Loucy (cell line): ENCODE data around the gene PAQR7.

ENCODE experiments used
- H2AFZ ChIP-seq: fragments of 200-600 bp; sonication (generic); 2 replicates; pipeline ENCODE4 v1.6.0; 2016; ENCODE audit warnings: antibody characterized with exemption, mild to moderate bottlenecking, low read length, moderate library complexity
- H3F3A ChIP-seq: fragments of 200-600 bp; 2 replicates; pipeline ENCODE4 v1.6.0; 2016; ENCODE audit warnings: antibody characterized with exemption, low read depth, mild to moderate bottlenecking
- H3K27me3 ChIP-seq: fragments of 200-600 bp; sonication (generic); 2 replicates; pipeline ENCODE4 v1.6.1; 2014; ENCODE audit warnings: low read length, mild to moderate bottlenecking; ENCODE audit not compliant: insufficient read depth, poor library complexity, severe bottlenecking
- H3K36me3 ChIP-seq: fragments of 200-600 bp; sonication (generic); 2 replicates; pipeline ENCODE4 v1.6.1; 2016; ENCODE audit warnings: low read length; ENCODE audit not compliant: insufficient read depth
- H3K4me1 ChIP-seq: fragments of 200-600 bp; sonication (generic); 2 replicates; pipeline ENCODE4 v1.5.1; 2014; ENCODE audit warnings: low read length, mild to moderate bottlenecking; ENCODE audit not compliant: insufficient read depth, poor library complexity, severe bottlenecking
- H3K4me2 ChIP-seq: fragments of 200-600 bp; sonication (generic); 2 replicates; pipeline ENCODE4 v1.6.0; 2014; ENCODE audit warnings: antibody characterized with exemption, low read length, low read depth, mild to moderate bottlenecking; ENCODE audit not compliant: poor library complexity, severe bottlenecking
- H3K4me3 ChIP-seq: fragments of 200-600 bp; sonication (generic); 2 replicates; pipeline ENCODE4 v1.5.1; 2014; ENCODE audit warnings: low read length, mild to moderate bottlenecking, mixed read lengths; ENCODE audit not compliant: poor library complexity, severe bottlenecking
- H3K79me2 ChIP-seq: fragments of 200-600 bp; sonication (generic); 2 replicates; pipeline ENCODE4 v1.6.1; 2014; ENCODE audit warnings: low read length; ENCODE audit not compliant: insufficient read depth
- H3K9ac ChIP-seq: fragments of 200-600 bp; sonication (generic); 2 replicates; pipeline ENCODE4 v1.6.0; 2014; ENCODE audit warnings: mild to moderate bottlenecking, low read depth, low read length, moderate library complexity; ENCODE audit not compliant: poor library complexity, severe bottlenecking
- H3K9me2 ChIP-seq: fragments of 200-600 bp; sonication (generic); replicated peaks from 2 replicates; pipeline ENCODE4 v1.6.1; 2016; ENCODE audit warnings: low read depth, low read length, mixed read lengths
- H3K9me3 ChIP-seq: fragments of 200-600 bp; sonication (generic); 2 replicates; pipeline ENCODE4 v1.6.1; 2014; ENCODE audit warnings: mild to moderate bottlenecking, antibody characterized with exemption, low read length, low read depth; ENCODE audit not compliant: insufficient read depth
- H4K20me1 ChIP-seq: fragments of 200-600 bp; sonication (generic); 2 replicates; pipeline ENCODE4 v1.6.0; 2014; ENCODE audit warnings: antibody characterized with exemption, low read length, mild to moderate bottlenecking; ENCODE audit not compliant: insufficient read depth, poor library complexity, severe bottlenecking
- EZH2phosphoT487 ChIP-seq: fragments of 200-600 bp; IDR thresholded peaks from 2 replicates; pipeline ENCODE4 v1.6.1; 2018; ENCODE audit warnings: antibody characterized with exemption, mild to moderate bottlenecking, moderate library complexity, borderline replicate concordance
- TF ChIP-seq, protein P1 (sequence below): fragments of 200-600 bp; sonication (generic); conservative IDR thresholded peaks from 2 replicates; pipeline ENCODE4 v1.5.1; 2014; ENCODE audit warnings: mild to moderate bottlenecking, antibody characterized with exemption, low read length

Gene PAQR7

GRCh38 chr1:25912076-25912831 lies 36.7 kb upstream of the PAQR7 start:
- Histone ChIP-seq H3K9ac (no peak overlapping the region), H3K4me3 (no peak overlapping the region), H3F3A (no peaks in the 10 kb centered on the region), H2AFZ (no peak overlapping the region), H3K27me3 (no peaks in the 10 kb centered on the region), H3K9me3 (no peaks in the 10 kb centered on the region), H3K4me2 (no peak overlapping the region), H4K20me1 (no peaks in the 10 kb centered on the region), H3K9me2 (no peaks in the 10 kb centered on the region), H3K79me2 (no peaks in the 10 kb centered on the region), H3K36me3 (no peaks in the 10 kb centered on the region), H3K4me1 (no peaks in the 10 kb centered on the region)
- TF ChIP-seq, protein P1, sequence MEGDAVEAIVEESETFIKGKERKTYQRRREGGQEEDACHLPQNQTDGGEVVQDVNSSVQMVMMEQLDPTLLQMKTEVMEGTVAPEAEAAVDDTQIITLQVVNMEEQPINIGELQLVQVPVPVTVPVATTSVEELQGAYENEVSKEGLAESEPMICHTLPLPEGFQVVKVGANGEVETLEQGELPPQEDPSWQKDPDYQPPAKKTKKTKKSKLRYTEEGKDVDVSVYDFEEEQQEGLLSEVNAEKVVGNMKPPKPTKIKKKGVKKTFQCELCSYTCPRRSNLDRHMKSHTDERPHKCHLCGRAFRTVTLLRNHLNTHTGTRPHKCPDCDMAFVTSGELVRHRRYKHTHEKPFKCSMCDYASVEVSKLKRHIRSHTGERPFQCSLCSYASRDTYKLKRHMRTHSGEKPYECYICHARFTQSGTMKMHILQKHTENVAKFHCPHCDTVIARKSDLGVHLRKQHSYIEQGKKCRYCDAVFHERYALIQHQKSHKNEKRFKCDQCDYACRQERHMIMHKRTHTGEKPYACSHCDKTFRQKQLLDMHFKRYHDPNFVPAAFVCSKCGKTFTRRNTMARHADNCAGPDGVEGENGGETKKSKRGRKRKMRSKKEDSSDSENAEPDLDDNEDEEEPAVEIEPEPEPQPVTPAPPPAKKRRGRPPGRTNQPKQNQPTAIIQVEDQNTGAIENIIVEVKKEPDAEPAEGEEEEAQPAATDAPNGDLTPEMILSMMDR: no peak

DNA sequence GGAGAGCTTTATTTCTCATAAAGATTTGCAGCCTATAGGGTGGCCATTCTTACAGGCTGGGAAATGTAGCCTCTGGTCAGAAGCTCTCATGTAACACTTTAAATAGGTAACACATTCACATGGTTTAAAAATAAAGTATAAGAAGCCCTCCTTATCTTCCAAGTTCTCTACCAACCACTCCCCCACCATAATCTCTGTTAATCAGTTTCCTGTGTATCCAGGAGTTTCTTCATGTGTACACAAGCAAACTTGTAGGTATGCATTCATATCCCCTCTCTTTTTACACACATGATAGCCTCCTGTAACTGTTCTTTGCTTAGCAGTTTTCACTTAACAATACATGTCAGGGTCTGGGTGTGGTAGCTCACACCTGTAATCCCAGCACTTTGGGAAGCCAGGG lies 35.7 kb upstream of the PAQR7 start:
- no peaks in the 10 kb centered on the region for H4K20me1 ChIP-seq

GRCh38 chr1:25909040-25909439 lies 33.5 kb upstream of the PAQR7 start:
- peaks cover 5% of the 10 kb centered on the region; the same call in 1 of the 2 replicates for H3K36me3 ChIP-seq
- H3K9ac ChIP-seq: no peak overlapping the region
- H4K20me1 ChIP-seq: peaks cover 13% of the 10 kb centered on the region
- no peaks in the 10 kb centered on the region for H3K9me2 ChIP-seq
- peaks cover 21% of the 10 kb centered on the region for H3K79me2 ChIP-seq
- H3K4me2 ChIP-seq: no peak overlapping the region
- no peaks in the 10 kb centered on the region for H3F3A ChIP-seq
- no peak overlapping the region for H3K4me3 ChIP-seq
- H3K27me3 ChIP-seq: peaks cover 5% of the 10 kb centered on the region
- H3K9me3 ChIP-seq: no peaks in the 10 kb centered on the region
- H3K4me1 ChIP-seq: peaks cover 14% of the 10 kb centered on the region
- no peak for TF ChIP-seq EZH2phosphoT487
- TF ChIP-seq, protein P1: no peak
- no peak overlapping the region for H2AFZ ChIP-seq

More for the DNA sequence above, 35.7 kb upstream of the PAQR7 start:
- Histone ChIP-seq H3K4me1 (peaks cover 6% of the 10 kb centered on the region), H3K9ac (no peak overlapping the region), H3K4me3 (no peak overlapping the region), H3K4me2 (no peak overlapping the region), H2AFZ (no peak overlapping the region), H3K79me2 (peaks cover 1% of the 10 kb centered on the region; the same call in 1 of the 2 replicates), H3K9me3 (no peaks in the 10 kb centered on the region), H3F3A (no peaks in the 10 kb centered on the region), H3K36me3 (no peaks in the 10 kb centered on the region), H3K9me2 (no peaks in the 10 kb centered on the region), H3K27me3 (no peaks in the 10 kb centered on the region)
- TF ChIP-seq, protein P1: no peak
- TF ChIP-seq EZH2phosphoT487: no peak
